Right lobe of liver (tissue), 4 donors: ENCODE data around the gene OPRL1.

Experiments used
- POLR2A ChIP-seq: fragments of 450-650 bp; IDR thresholded peaks from one replicate; pipeline ENCODE4 v1.6.1; 2017; ENCODE audit warnings: antibody characterized with exemption, mild to moderate bottlenecking
- TF ChIP-seq, protein P1 (sequence below), 4 donors: fragments of 200-600 bp in 3 of 4; fragments of 450-650 bp in 1 of 4; IDR thresholded peaks; one replicate each; pipeline versions ENCODE4 v1.5.1 to v1.8.0; 2016 to 2022; ENCODE audit warnings: antibody characterized with exemption in 4 of 4, mild to moderate bottlenecking in 2 of 4
- donor health status: DM: no; HTN: no; CAD: no.
- donor health status: DM: no; HTN: no; CAD: no.
- donor health status: DM: no; HTN: yes; CAD: no.

DNA sequence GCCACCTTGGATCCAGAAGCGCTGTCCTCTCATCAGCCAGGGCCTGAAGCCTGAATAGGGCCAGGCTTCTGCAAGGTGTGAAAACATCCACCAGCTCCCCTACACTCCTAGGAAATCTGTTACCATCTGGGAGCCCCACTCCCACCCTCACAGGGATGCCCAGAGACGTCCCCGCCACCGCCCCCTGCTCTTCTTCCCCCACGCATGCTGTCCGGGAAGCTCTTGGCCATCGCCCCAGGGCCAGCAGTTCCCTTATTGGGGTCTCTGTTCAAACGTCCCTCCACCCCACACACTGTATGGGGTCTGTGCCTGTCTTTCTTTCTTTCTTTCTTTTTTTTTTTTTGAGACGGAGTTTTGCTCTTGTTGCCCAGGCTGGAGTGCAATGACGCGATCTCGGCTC is 4.3 kb upstream of the OPRL1 start:
- TF ChIP-seq, protein P1, sequence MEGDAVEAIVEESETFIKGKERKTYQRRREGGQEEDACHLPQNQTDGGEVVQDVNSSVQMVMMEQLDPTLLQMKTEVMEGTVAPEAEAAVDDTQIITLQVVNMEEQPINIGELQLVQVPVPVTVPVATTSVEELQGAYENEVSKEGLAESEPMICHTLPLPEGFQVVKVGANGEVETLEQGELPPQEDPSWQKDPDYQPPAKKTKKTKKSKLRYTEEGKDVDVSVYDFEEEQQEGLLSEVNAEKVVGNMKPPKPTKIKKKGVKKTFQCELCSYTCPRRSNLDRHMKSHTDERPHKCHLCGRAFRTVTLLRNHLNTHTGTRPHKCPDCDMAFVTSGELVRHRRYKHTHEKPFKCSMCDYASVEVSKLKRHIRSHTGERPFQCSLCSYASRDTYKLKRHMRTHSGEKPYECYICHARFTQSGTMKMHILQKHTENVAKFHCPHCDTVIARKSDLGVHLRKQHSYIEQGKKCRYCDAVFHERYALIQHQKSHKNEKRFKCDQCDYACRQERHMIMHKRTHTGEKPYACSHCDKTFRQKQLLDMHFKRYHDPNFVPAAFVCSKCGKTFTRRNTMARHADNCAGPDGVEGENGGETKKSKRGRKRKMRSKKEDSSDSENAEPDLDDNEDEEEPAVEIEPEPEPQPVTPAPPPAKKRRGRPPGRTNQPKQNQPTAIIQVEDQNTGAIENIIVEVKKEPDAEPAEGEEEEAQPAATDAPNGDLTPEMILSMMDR (IDR thresholded peaks at IDR 0.05): no peak
- no peak for TF ChIP-seq POLR2A
